MM.1S (cell line): ENCODE measurements around the gene NDUFA5.
"Not testable (repeated sequence)": the region's sequence is repeated elsewhere in the genome, so short reads cannot be mapped to it uniquely, and the experiment has no call there.

Source experiments
- DNase-seq: peaks from one replicate; pipeline ENCODE4 v3.0.0-alpha.2; 2015
- H2AFZ ChIP-seq: fragments of 300-600 bp; sonication (generic); 2 replicates; pipeline ENCODE4 v1.6.0; 2016; ENCODE audit warnings: antibody characterized with exemption, low read length
- H3F3A ChIP-seq: fragments of 300-600 bp; sonication (generic); 2 replicates; pipeline ENCODE4 v1.6.1; 2016; ENCODE audit warnings: mild to moderate bottlenecking, antibody characterized with exemption, low read length, moderate library complexity, mixed read lengths; ENCODE audit not compliant: insufficient read depth
- H3K27ac ChIP-seq: fragments of 300-600 bp; sonication (generic); 2 replicates; pipeline ENCODE4 v1.5.1; 2016; ENCODE audit warnings: mild to moderate bottlenecking, low read length
- H3K27me3 ChIP-seq: fragments of 300-600 bp; sonication (generic); replicated peaks from 2 replicates; pipeline ENCODE4 v1.6.0; 2016; ENCODE audit warnings: low read length; ENCODE audit not compliant: insufficient read depth
- H3K36me3 ChIP-seq: fragments of 300-600 bp; sonication (generic); replicated peaks from 2 replicates; pipeline ENCODE4 v1.6.1; 2016; ENCODE audit warnings: mild to moderate bottlenecking, low read length, mixed read lengths; ENCODE audit not compliant: insufficient read depth
- H3K4me1 ChIP-seq: fragments of 300-600 bp; sonication (generic); 2 replicates; pipeline ENCODE4 v1.6.1; 2016; ENCODE audit warnings: low read length, mixed read lengths
- H3K4me2 ChIP-seq: fragments of 300-600 bp; sonication (generic); 2 replicates; pipeline ENCODE4 v1.6.0; 2016; ENCODE audit warnings: low read depth, low read length
- H3K4me3 ChIP-seq: fragments of 300-600 bp; sonication (generic); 2 replicates; pipeline ENCODE4 v1.5.1; 2016; ENCODE audit warnings: low read length, mixed read lengths
- H3K79me2 ChIP-seq: fragments of 300-600 bp; sonication (generic); 2 replicates; pipeline ENCODE4 v1.6.1; 2016; ENCODE audit warnings: mixed run types, low read length, mixed read lengths
- H3K9ac ChIP-seq: fragments of 300-600 bp; sonication (generic); 2 replicates; pipeline ENCODE4 v1.6.1; 2016; ENCODE audit warnings: low read length, mixed read lengths
- H3K9me2 ChIP-seq: fragments of 300-600 bp; sonication (generic); replicated peaks from 2 replicates; pipeline ENCODE4 v1.6.1; 2016; ENCODE audit warnings: mild to moderate bottlenecking, low read length, mixed read lengths; ENCODE audit not compliant: insufficient read depth
- H3K9me3 ChIP-seq: fragments of 300-600 bp; sonication (generic); replicated peaks from 2 replicates; pipeline ENCODE4 v1.6.1; 2016; ENCODE audit warnings: mild to moderate bottlenecking, low read length, mixed read lengths; ENCODE audit not compliant: insufficient read depth
- H4K20me1 ChIP-seq: fragments of 300-600 bp; sonication (generic); 2 replicates; pipeline ENCODE4 v1.6.1; 2016; ENCODE audit warnings: mild to moderate bottlenecking, low read length, moderate library complexity, mixed read lengths; ENCODE audit not compliant: insufficient read depth
- CTCF ChIP-seq: fragments of 300-600 bp; sonication (generic); IDR thresholded peaks from 2 replicates; pipeline ENCODE4 v1.5.1; 2016; ENCODE audit warnings: antibody characterized with exemption, low read length, mixed read lengths
- EZH2 ChIP-seq: fragments of 300-600 bp; sonication (generic); optimal IDR thresholded peaks from 2 replicates; pipeline ENCODE3; 2017; ENCODE audit warnings: low read depth, mild to moderate bottlenecking, antibody characterized with exemption, low read length, mixed read lengths
- EZH2phosphoT487 ChIP-seq: fragments of 300-600 bp; sonication (generic); IDR thresholded peaks from 2 replicates; pipeline ENCODE4 v1.6.1; 2018; ENCODE audit warnings: antibody characterized with exemption, low read length

Gene NDUFA5

DNA sequence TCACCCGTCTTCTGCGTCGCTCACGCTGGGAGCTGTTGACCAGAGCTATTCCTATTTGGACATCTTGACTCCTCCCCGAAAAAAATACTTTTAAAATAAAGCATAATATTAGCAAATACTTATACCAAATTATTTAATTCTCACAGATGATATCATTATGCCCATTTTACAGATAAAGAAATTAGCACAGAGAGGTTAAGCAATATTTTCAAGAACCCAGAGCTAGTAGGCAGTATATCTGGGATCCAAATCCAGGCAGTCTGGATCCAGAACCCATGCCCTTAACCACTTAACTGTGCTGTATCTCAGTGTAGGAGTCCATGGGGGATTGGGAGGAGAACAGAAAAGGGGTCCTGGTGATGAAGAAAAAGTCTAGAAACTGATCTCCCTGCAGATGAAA lies 29.4 kb downstream of the NDUFA5 start:
- no peak overlapping the region for H3K27ac ChIP-seq
- TF ChIP-seq EZH2phosphoT487 (no peak), CTCF (no peak), EZH2 (no peak)
- H3K9ac ChIP-seq: no peak overlapping the region
- H3K79me2 ChIP-seq: no peaks in the 10 kb centered on the region
- DNase-seq: no peak
- no peak overlapping the region for H3K4me3 ChIP-seq
- H3K4me2 ChIP-seq: no peak overlapping the region
- no peak overlapping the region for H2AFZ ChIP-seq
- no peaks in the 10 kb centered on the region for H3K4me1 ChIP-seq
- peaks cover 12% of the 10 kb centered on the region for H3K27me3 ChIP-seq
- no peaks in the 10 kb centered on the region for H3K9me2 ChIP-seq
- H3K9me3 ChIP-seq: no peaks in the 10 kb centered on the region
- no peaks in the 10 kb centered on the region for H3K36me3 ChIP-seq
- H3F3A ChIP-seq: peaks cover 2% of the 10 kb centered on the region; the same call in 1 of the 2 replicates
- H4K20me1 ChIP-seq: no peaks in the 10 kb centered on the region

- not testable (repeated sequence) for H2AFZ ChIP-seq, H3K36me3 ChIP-seq, H3K9ac ChIP-seq, H3K4me1 ChIP-seq, H3K27ac ChIP-seq, H3K9me2 ChIP-seq, H3F3A ChIP-seq, H3K4me2 ChIP-seq, H3K79me2 ChIP-seq, H3K4me3 ChIP-seq, H3K9me3 ChIP-seq, H4K20me1 ChIP-seq, DNase-seq, H3K27me3 ChIP-seq
Measured at GRCh38 chr7:123527712-123528225, 29.8 kb downstream of the NDUFA5 start.

DNA sequence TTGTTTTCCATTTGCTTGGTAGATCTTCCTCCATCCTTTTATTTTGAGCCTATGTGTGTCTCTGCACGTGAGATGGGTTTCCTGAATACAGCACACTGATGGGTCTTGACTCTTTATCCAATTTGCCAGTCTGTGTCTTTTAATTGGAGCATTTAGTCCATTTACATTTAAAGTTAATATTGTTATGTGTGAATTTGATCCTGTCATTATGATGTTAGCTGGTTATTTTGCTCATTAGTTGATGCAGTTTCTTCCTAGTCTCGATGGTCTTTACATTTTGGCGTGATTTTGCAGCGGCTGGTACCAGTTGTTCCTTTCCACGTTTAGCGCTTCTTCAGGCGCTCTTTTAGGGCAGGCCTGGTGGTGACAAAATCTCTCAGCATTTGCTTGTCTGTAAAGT lies 31.1 kb downstream of the NDUFA5 start:
- H3K27me3 ChIP-seq, H3K9ac ChIP-seq, H3K9me2 ChIP-seq, DNase-seq, H3K79me2 ChIP-seq, H3K27ac ChIP-seq, H3K4me1 ChIP-seq, H3F3A ChIP-seq, H2AFZ ChIP-seq, H3K4me3 ChIP-seq, H3K9me3 ChIP-seq, H4K20me1 ChIP-seq, H3K36me3 ChIP-seq, H3K4me2 ChIP-seq: not testable (repeated sequence)

DNA sequence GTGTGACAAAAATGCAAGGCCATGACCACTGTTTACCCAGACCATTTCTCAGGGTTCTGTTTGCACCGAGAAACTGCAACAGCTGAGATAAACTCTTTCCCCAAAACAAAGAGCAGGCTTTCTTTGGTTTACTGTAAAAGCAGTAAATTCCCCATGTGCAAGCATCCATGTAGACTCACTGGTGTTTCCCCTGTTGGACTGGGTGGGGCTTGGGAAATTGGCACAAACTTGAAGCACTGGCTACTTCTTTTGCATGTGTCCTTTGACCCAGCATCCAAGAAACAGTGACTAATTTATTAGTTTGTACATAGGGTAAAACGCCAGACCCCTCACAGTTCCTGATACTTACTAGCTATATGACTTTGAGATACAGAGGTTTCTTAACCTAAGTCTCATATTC lies 35.6 kb downstream of the NDUFA5 start:
- Histone ChIP-seq H3K27me3 (no peaks in the 10 kb centered on the region), H4K20me1 (no peaks in the 10 kb centered on the region), H3K79me2 (no peaks in the 10 kb centered on the region), H3K9me3 (no peaks in the 10 kb centered on the region), H3K36me3 (no peaks in the 10 kb centered on the region), H2AFZ (no peak overlapping the region), H3K9ac (no peak overlapping the region), H3F3A (no peaks in the 10 kb centered on the region), H3K9me2 (no peaks in the 10 kb centered on the region), H3K4me3 (no peak overlapping the region), H3K4me1 (no peaks in the 10 kb centered on the region), H3K4me2 (no peak overlapping the region), H3K27ac (no peak overlapping the region)
- TF ChIP-seq CTCF: no peak
- no peak for TF ChIP-seq EZH2
- no peak for TF ChIP-seq EZH2phosphoT487
- no peak for DNase-seq
